WTC11 (cell line): ENCODE results near the gene AFAP1L2. TPM values are rescaled to one million over a fixed set of nuclear protein-coding genes. Genes with fewer than 3 reads are reported as not detected.

ENCODE experiments used
- ATAC-seq: fragments of 200-7000 bp; cut with Tn5 transposase; 2 replicates; pipeline ENCODE4 v1.10.0; 2021; ENCODE audit warnings: mild to moderate bottlenecking, moderate library complexity
- CTCF ChIA-PET: fragments of 300-600 bp; sonication (Branson Sonifier 250); formaldehyde crosslinking; loops from one replicate; lab custom pipeline; 2021; ENCODE audit warnings: antibody characterized with exemption; lab: Charles Lee
- POLR2A ChIA-PET: fragments of 350-600 bp; sonication (Branson Sonifier 250); formaldehyde crosslinking; loops from one replicate; lab custom pipeline; 2021; ENCODE audit warnings: antibody characterized with exemption; lab: Charles Lee
- DNase-seq: peaks from one replicate; pipeline ENCODE4 v3.0.0; 2021; ENCODE audit warnings: low spot score
- H3K27ac Mint-ChIP-seq: 2 replicates; pipeline ENCODE4 v1.8.0; 2021; ENCODE audit warnings: mixed read lengths
- H3K27me3 Mint-ChIP-seq: 2 replicates; pipeline ENCODE4 v1.8.0; 2021; ENCODE audit warnings: low read depth, mild to moderate bottlenecking, moderate library complexity, mixed read lengths
- H3K36me3 Mint-ChIP-seq: 2 replicates; pipeline ENCODE4 v1.8.0; 2021; ENCODE audit warnings: mixed read lengths
- H3K4me1 Mint-ChIP-seq: 2 replicates; pipeline ENCODE4 v1.8.0; 2022; ENCODE audit warnings: mixed read lengths
- H3K4me3 Mint-ChIP-seq: 2 replicates; pipeline ENCODE4 v1.8.0; 2021; ENCODE audit warnings: mild to moderate bottlenecking, moderate library complexity, mixed read lengths
- H3K9me3 Mint-ChIP-seq: 2 replicates; pipeline ENCODE4 v1.8.0; 2021; ENCODE audit warnings: mixed read lengths
- GABPB1 ChIP-seq: sonication (generic); formaldehyde crosslinking; IDR thresholded peaks from 2 replicates; pipeline ENCODE4 v1.8.1; 2023; ENCODE audit warnings: mild to moderate bottlenecking, missing genetic modification reagents
- IRF2 ChIP-seq: sonication (generic); formaldehyde crosslinking; IDR thresholded peaks from 2 replicates; pipeline ENCODE4 v1.8.0; 2022; ENCODE audit warnings: low read depth, missing genetic modification reagents, borderline replicate concordance
- JAZF1 ChIP-seq: fragments of 250-450 bp; sonication (Bioruptor Pico); IDR thresholded peaks from 2 replicates; pipeline ENCODE4 v1.9.0; 2021; ENCODE audit warnings: moderate library complexity, mild to moderate bottlenecking, inconsistent platforms
- MXD4 ChIP-seq: fragments of 250-450 bp; sonication (Bioruptor Pico); IDR thresholded peaks from 2 replicates; pipeline ENCODE4 v1.8.0; 2021; ENCODE audit warnings: mild to moderate bottlenecking, moderate library complexity, borderline replicate concordance
- NFATC4 ChIP-seq: fragments of 250-450 bp; sonication (Bioruptor Pico); IDR thresholded peaks from 2 replicates; pipeline ENCODE4 v1.9.0; 2021; ENCODE audit warnings: mild to moderate bottlenecking
- NR1H2 ChIP-seq: sonication (generic); formaldehyde crosslinking; IDR thresholded peaks from 2 replicates; pipeline ENCODE4 v1.9.0; 2021; ENCODE audit warnings: mild to moderate bottlenecking, moderate library complexity, missing genetic modification reagents
- NR3C1 ChIP-seq: sonication (generic); formaldehyde crosslinking; conservative IDR thresholded peaks from 2 replicates; pipeline ENCODE4 v1.8.1; 2023; ENCODE audit warnings: low read depth, mild to moderate bottlenecking, missing genetic modification reagents
- RORB ChIP-seq: fragments of 250-450 bp; sonication (Bioruptor Pico); IDR thresholded peaks from 2 replicates; pipeline ENCODE4 v1.9.0; 2021; ENCODE audit warnings: mild to moderate bottlenecking
- SP1 ChIP-seq: sonication (generic); formaldehyde crosslinking; conservative IDR thresholded peaks from 2 replicates; pipeline ENCODE4 v1.8.1; 2022; ENCODE audit warnings: missing genetic modification reagents
- TEAD1 ChIP-seq: sonication (generic); formaldehyde crosslinking; IDR thresholded peaks from 2 replicates; pipeline ENCODE4 v1.8.0; 2022; ENCODE audit warnings: mild to moderate bottlenecking, missing genetic modification reagents
- ZNF138 ChIP-seq: sonication (generic); formaldehyde crosslinking; conservative IDR thresholded peaks from 2 replicates; pipeline ENCODE4 v1.8.1; 2022; ENCODE audit warnings: mild to moderate bottlenecking, moderate library complexity, missing genetic modification reagents
- ZNF219 ChIP-seq: sonication (generic); formaldehyde crosslinking; IDR thresholded peaks from 2 replicates; pipeline ENCODE4 v1.8.0; 2023; ENCODE audit warnings: missing genetic modification reagents, mild to moderate bottlenecking, borderline replicate concordance
- ZNF232 ChIP-seq: sonication (generic); formaldehyde crosslinking; IDR thresholded peaks from 2 replicates; pipeline ENCODE4 v1.8.0; 2022; ENCODE audit warnings: mild to moderate bottlenecking, missing genetic modification reagents
- ZNF317 ChIP-seq: sonication (generic); formaldehyde crosslinking; IDR thresholded peaks from 2 replicates; pipeline ENCODE4 v1.8.1; 2023; ENCODE audit warnings: low read depth, mild to moderate bottlenecking, moderate library complexity, missing genetic modification reagents, borderline replicate concordance
- ZNF671 ChIP-seq: fragments of 250-450 bp; sonication (Bioruptor Pico); IDR thresholded peaks from 2 replicates; pipeline ENCODE4 v1.8.0; 2021; ENCODE audit warnings: mild to moderate bottlenecking
- total RNA-seq: library from RNA; stranded (reverse); gene quantifications from 3 replicates; pipeline ENCODE4 v1.2.3, GENCODE V29; 2021
- TF ChIP-seq, protein P1 (sequence below): fragments of 250-450 bp; sonication (Bioruptor Pico); conservative IDR thresholded peaks from 2 replicates; pipeline ENCODE4 v1.9.0; 2021; ENCODE audit warnings: mild to moderate bottlenecking
- TF ChIP-seq, protein P2 (sequence below): sonication (generic); formaldehyde crosslinking; IDR thresholded peaks from 2 replicates; pipeline ENCODE4 v1.8.0; 2023; ENCODE audit warnings: mild to moderate bottlenecking, missing genetic modification reagents
- TF ChIP-seq, protein P3 (sequence below): sonication (generic); formaldehyde crosslinking; IDR thresholded peaks from 2 replicates; pipeline ENCODE4 v1.8.1; 2022; ENCODE audit warnings: low read depth, missing genetic modification reagents, borderline replicate concordance
- TF ChIP-seq, protein P4 (sequence below): sonication (generic); formaldehyde crosslinking; IDR thresholded peaks from 2 replicates; pipeline ENCODE4 v1.8.1; 2023; ENCODE audit warnings: mild to moderate bottlenecking, moderate library complexity, missing genetic modification reagents

AFAP1L2 gene
- total RNA-seq, 1 experiment from 2014 or later, result 5.0 TPM

DNA sequence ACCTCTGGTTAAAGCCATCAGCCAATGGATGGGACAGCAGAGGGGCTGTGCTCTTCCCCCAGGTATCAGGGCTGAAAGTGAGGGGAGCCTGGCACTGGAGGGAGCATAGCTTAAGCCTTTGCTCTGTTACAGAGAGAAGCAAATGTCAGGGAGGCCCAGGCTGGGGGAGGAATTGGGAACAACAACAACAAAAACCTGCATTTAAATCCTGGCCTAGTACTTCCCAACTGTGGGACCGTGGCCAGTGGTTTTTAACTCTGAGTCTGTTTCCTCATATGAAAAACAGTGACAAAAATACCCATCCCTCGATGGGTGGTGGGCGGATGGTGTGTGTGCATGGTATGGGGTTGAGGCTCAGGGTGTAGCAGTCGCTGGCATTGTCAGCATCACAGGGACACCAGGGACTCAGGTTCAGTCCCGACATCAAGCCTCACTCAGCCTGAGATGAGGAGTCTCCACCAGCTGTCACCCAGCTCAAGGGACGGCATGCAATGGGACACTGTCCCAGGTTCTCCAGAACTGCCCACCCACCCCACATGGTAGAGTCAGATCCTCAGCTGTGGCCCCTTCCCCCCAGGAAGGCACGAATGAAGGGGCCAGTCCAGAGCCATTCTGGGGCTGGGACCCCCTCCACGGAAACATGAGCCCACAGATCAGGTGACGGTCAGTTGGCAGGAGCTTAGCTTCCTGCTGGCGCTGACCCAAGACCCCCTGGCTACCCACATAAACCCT is 74.5 kb downstream of the AFAP1L2 start (continued):
- TF ChIP-seq, protein P1, sequence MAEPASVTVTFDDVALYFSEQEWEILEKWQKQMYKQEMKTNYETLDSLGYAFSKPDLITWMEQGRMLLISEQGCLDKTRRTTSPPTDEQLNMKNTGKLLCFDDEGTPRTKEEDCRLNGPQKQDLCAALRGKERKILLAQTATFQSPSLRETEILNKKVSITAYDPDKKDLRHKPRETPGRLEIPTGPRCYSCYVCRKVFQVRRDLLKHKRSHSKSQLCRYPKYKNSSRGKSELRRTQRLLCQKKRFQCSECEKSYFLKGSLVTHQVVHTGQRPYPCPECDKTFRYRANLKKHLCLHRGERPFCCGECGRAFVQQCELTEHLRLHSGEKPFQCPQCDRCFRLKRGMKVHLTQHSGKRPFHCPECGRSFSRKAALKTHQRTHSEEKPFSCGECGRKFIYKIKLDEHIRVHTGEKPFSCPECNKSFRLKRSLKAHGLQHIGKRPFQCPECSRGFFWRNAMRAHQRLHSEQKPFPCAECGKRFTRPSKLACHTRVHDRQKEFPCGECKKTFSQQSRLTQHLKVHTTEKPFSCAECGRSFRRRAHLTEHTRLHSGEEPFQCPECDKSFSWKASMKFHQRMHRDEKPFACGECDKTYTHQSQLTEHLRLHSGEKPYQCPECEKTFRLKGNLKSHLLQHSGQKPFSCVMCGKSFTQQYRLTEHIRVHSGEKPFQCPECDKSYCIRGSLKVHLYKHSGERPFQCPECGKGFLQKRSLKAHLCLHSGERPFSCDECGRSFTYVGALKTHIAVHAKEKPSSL (CRISPR knock-in tag), result no peak
- no peak for TF ChIP-seq IRF2 (CRISPR knock-in tag)
- TF ChIP-seq NFATC4 (CRISPR knock-in tag), result no peak

DNA sequence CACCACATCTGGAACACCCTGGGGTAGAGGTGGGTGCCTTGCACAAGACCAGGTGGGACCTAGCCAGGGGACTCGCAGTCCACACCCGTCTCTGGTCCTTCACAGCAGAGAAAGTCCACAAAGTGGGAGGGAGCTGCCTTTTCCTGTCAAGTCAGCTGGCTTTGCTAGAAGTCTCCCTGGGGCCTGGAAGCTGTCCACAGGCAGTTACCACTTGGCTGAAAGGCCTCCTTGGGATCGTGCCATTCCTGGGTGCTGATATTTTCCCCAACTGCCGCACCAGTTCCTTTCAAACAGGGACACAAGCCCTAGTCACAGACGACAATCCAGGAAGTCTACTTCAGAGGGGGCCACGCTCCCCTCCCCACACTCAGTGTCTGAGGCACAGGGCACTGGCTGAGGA is 75.4 kb downstream of the AFAP1L2 start:
- no peaks in the 10 kb centered on the region; the same call in 1 of the 2 replicates for H3K27me3 Mint-ChIP-seq
- no peak overlapping the region for H3K4me3 Mint-ChIP-seq
- ChIA-PET POLR2A (no interaction called here), CTCF (no interaction called here)
- no peaks in the 10 kb centered on the region for H3K36me3 Mint-ChIP-seq
- no peaks in the 10 kb centered on the region; the same call in 1 of the 2 replicates for H3K4me1 Mint-ChIP-seq
- no peak overlapping the region for H3K27ac Mint-ChIP-seq
- DNase-seq (no peak), ATAC-seq (no peak)
- TF ChIP-seq JAZF1 (CRISPR knock-in tag) (no peak), ZNF671 (CRISPR knock-in tag) (no peak), NFATC4 (CRISPR knock-in tag) (no peak), ZNF317 (CRISPR knock-in tag) (no peak), GABPB1 (CRISPR knock-in tag) (no peak)
- TF ChIP-seq, protein P2, sequence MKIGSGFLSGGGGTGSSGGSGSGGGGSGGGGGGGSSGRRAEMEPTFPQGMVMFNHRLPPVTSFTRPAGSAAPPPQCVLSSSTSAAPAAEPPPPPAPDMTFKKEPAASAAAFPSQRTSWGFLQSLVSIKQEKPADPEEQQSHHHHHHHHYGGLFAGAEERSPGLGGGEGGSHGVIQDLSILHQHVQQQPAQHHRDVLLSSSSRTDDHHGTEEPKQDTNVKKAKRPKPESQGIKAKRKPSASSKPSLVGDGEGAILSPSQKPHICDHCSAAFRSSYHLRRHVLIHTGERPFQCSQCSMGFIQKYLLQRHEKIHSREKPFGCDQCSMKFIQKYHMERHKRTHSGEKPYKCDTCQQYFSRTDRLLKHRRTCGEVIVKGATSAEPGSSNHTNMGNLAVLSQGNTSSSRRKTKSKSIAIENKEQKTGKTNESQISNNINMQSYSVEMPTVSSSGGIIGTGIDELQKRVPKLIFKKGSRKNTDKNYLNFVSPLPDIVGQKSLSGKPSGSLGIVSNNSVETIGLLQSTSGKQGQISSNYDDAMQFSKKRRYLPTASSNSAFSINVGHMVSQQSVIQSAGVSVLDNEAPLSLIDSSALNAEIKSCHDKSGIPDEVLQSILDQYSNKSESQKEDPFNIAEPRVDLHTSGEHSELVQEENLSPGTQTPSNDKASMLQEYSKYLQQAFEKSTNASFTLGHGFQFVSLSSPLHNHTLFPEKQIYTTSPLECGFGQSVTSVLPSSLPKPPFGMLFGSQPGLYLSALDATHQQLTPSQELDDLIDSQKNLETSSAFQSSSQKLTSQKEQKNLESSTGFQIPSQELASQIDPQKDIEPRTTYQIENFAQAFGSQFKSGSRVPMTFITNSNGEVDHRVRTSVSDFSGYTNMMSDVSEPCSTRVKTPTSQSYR, result no peak
- H3K9me3 Mint-ChIP-seq, result no peaks in the 10 kb centered on the region

DNA sequence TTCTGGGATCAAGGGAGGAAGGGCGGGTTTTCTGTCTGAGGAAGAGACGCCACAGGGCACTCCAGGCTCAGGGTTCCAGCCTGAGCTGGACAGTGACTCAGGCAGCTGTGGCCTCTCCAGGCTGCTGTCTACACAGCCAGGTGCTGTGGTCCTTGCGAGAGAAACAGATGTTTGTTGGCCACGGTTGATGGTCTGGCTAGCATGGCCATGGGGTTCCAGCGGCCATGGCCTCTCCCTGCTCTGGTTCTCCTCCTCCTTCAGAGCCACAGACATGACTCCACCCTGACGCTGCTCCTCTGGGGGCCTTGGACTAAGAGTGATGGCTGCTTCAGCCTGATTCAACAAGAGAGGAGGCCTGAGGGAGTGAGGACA is 75.9 kb downstream of the AFAP1L2 start:
- Mint-ChIP-seq H3K4me1 (no peaks in the 10 kb centered on the region), H3K27me3 (no peaks in the 10 kb centered on the region; the same call in 1 of the 2 replicates), H3K9me3 (no peaks in the 10 kb centered on the region), H3K4me3 (no peak overlapping the region), H3K36me3 (no peaks in the 10 kb centered on the region), H3K27ac (no peak overlapping the region)
- CTCF ChIA-PET, result interaction anchor here (3.0 kb wide), 1 partner anchor 24 kb away, joined by 19 read pairs; no protein-coding TSS in a partner anchor
- ATAC-seq (no peak), DNase-seq (no peak)
- POLR2A ChIA-PET, result no interaction called here
- no peak for TF ChIP-seq TEAD1 (CRISPR knock-in tag)
- no peak for TF ChIP-seq ZNF671 (CRISPR knock-in tag)
- TF ChIP-seq, all 79 proteins: peak for 0

DNA sequence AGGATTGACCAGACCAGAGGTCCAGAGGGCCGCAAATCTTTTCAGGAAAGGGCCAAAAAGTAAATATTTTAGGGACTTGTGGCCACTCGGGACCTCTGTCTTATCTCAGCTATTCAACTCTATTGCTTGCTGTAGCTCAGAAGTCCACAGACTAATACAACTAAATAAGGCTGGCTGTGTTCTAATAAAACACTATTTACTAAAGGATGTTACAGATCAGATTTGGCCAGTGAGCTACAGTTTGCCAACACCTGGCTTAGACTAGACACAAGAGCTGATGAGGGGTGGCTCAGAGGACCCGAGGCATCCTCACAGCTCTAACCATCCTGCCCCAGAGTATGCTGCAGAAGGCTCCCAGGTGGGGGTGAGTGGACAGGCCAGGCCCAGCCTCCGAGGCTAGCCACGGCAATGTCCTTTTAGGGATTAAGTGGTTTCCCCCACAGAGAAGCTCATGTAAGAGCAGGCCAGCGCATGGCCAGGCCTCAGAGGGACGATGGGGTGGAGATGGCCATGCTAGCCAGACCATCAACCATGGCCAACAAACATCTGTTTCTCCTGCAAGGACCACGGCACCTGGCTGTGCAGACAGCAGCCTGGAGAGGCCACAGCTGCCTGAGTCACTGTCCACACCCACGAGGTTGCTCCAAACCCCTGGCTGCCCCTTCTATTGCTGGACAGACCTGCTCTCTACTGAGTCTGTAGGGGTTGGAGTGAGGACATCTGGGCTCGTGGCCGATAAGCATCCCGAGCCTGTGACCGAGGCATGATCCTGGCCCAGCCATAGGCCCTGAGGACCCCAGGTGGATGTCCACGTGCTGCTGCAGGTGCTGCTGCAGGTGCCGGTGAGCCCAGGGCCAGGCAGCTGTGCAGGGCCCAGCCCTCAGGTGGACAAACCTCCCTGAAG is 76.5 kb downstream of the AFAP1L2 start:
- no peak for ATAC-seq
- no peak overlapping the region for H3K4me3 Mint-ChIP-seq
- H3K27ac Mint-ChIP-seq, result no peak overlapping the region
- H3K9me3 Mint-ChIP-seq, result no peaks in the 10 kb centered on the region
- H3K27me3 Mint-ChIP-seq, result no peaks in the 10 kb centered on the region; the same call in 1 of the 2 replicates
- H3K4me1 Mint-ChIP-seq, result no peaks in the 10 kb centered on the region
- CTCF ChIA-PET, result interaction anchor here (0.8 to 3.0 kb wide), 2 partner anchors 24 to 76 kb away, joined by 3 to 19 read pairs; no protein-coding TSS in a partner anchor
- no peak for DNase-seq
- H3K36me3 Mint-ChIP-seq, result no peaks in the 10 kb centered on the region
- POLR2A ChIA-PET, result no interaction called here
- TF ChIP-seq ZNF317 (CRISPR knock-in tag), result no peak
- TF ChIP-seq, protein P3, sequence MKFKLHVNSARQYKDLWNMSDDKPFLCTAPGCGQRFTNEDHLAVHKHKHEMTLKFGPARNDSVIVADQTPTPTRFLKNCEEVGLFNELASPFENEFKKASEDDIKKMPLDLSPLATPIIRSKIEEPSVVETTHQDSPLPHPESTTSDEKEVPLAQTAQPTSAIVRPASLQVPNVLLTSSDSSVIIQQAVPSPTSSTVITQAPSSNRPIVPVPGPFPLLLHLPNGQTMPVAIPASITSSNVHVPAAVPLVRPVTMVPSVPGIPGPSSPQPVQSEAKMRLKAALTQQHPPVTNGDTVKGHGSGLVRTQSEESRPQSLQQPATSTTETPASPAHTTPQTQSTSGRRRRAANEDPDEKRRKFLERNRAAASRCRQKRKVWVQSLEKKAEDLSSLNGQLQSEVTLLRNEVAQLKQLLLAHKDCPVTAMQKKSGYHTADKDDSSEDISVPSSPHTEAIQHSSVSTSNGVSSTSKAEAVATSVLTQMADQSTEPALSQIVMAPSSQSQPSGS (CRISPR knock-in tag), result no peak
- no peak for TF ChIP-seq NR1H2
- no peak for TF ChIP-seq SP1 (CRISPR knock-in tag)
- TF ChIP-seq NR3C1, result no peak
- no peak for TF ChIP-seq ZNF219 (CRISPR knock-in tag)
- no peak for TF ChIP-seq ZNF138
- no peak for TF ChIP-seq RORB (CRISPR knock-in tag)
- TF ChIP-seq, protein P4, sequence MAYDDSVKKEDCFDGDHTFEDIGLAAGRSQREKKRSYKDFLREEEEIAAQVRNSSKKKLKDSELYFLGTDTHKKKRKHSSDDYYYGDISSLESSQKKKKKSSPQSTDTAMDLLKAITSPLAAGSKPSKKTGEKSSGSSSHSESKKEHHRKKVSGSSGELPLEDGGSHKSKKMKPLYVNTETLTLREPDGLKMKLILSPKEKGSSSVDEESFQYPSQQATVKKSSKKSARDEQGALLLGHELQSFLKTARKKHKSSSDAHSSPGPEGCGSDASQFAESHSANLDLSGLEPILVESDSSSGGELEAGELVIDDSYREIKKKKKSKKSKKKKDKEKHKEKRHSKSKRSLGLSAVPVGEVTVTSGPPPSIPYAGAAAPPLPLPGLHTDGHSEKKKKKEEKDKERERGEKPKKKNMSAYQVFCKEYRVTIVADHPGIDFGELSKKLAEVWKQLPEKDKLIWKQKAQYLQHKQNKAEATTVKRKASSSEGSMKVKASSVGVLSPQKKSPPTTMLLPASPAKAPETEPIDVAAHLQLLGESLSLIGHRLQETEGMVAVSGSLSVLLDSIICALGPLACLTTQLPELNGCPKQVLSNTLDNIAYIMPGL, result no peak
- no peak for TF ChIP-seq MXD4
- no peak for TF ChIP-seq ZNF232 (CRISPR knock-in tag)
